Measurements from ENCODE around the gene MUC3A. TPM values are rescaled to one million over a fixed set of nuclear protein-coding genes. Genes with fewer than 3 reads are reported as not detected.

Gene MUC3A
- total RNA-seq, 3 donors from 2014 or later = under 0.01 to 0.29 (median 0.16) TPM

- DNase-seq (ENCODE audit: low spot score in 2 of 2) = no peak
- intact Hi-C loops (cut with DNase I; ENCODE audit: low total_unique reads) = no loop called here
- H3K4me3 ChIP-seq = no peak overlapping the region
- H3K27me3 ChIP-seq = peaks cover 0 to 23% of the 10 kb centered on the region in 2 donors
- no peaks in the 10 kb centered on the region for H3K9me3 ChIP-seq
- TF ChIP-seq CTCF (IDR thresholded peaks at IDR 0.05) (no peak), POLR2AphosphoS5 (IDR thresholded peaks at IDR 0.05) (no peak)
- no peaks in the 10 kb centered on the region for H3K4me1 ChIP-seq
- no peak overlapping the region for H3K27ac ChIP-seq
- no peaks in the 10 kb centered on the region for H3K36me3 ChIP-seq
Observed at GRCh38 chr7:100949933-100950443, 654 bp downstream of the MUC3A start.

GRCh38 chr7:100951172-100951571 is 1.8 kb downstream of the MUC3A start:
- Histone ChIP-seq H3K27ac (no peak overlapping the region), H3K9me3 (no peaks in the 10 kb centered on the region), H3K4me1 (no peaks in the 10 kb centered on the region), H3K4me3 (no peak overlapping the region), H3K36me3 (no peaks in the 10 kb centered on the region), H3K27me3 (peaks cover 0 to 23% of the 10 kb centered on the region in 2 donors)
- intact Hi-C loops (cut with DNase I; ENCODE audit: low total_unique reads) = no loop called here
- no peak for DNase-seq (ENCODE audit: low spot score in 2 of 2)
- no peak for TF ChIP-seq CTCF (IDR thresholded peaks at IDR 0.05)
- no peak for TF ChIP-seq POLR2AphosphoS5 (IDR thresholded peaks at IDR 0.05)
- TF ChIP-seq POLR2A (IDR thresholded peaks at IDR 0.05) = no peak

- no peak for DNase-seq (ENCODE audit: low spot score in 2 of 2)
- no peak overlapping the region for H3K4me3 ChIP-seq
- H3K9me3 ChIP-seq = no peaks in the 10 kb centered on the region
- TF ChIP-seq CTCF (IDR thresholded peaks at IDR 0.05) (no peak), POLR2A (IDR thresholded peaks at IDR 0.05) (no peak), POLR2AphosphoS5 (IDR thresholded peaks at IDR 0.05) (no peak)
- H3K4me1 ChIP-seq = no peaks in the 10 kb centered on the region
- H3K36me3 ChIP-seq = no peaks in the 10 kb centered on the region
- peaks cover 0 to 23% of the 10 kb centered on the region in 2 donors for H3K27me3 ChIP-seq
- intact Hi-C loops (cut with DNase I; ENCODE audit: low total_unique reads) = no loop called here
- H3K27ac ChIP-seq = no peak overlapping the region
Observed at GRCh38 chr7:100951888-100952560, 2.7 kb downstream of the MUC3A start.

GRCh38 chr7:100952641-100953040 is 3.3 kb downstream of the MUC3A start:
- no peak for TF ChIP-seq POLR2A (IDR thresholded peaks at IDR 0.05)
- TF ChIP-seq POLR2AphosphoS5 (IDR thresholded peaks at IDR 0.05) = no peak
- no peak for TF ChIP-seq CTCF (IDR thresholded peaks at IDR 0.05)
- Histone ChIP-seq H3K36me3 (no peaks in the 10 kb centered on the region), H3K27ac (no peak overlapping the region), H3K4me3 (no peak overlapping the region), H3K27me3 (peaks cover 0 to 23% of the 10 kb centered on the region in 2 donors), H3K4me1 (no peaks in the 10 kb centered on the region), H3K9me3 (no peaks in the 10 kb centered on the region)
- no peak for DNase-seq (ENCODE audit: low spot score in 2 of 2)
- intact Hi-C loops (cut with DNase I; ENCODE audit: low total_unique reads) = no loop called here

GRCh38 chr7:100957832-100958421 is 8.6 kb downstream of the MUC3A start:
- no peaks in the 10 kb centered on the region for H3K36me3 ChIP-seq
- no peak overlapping the region for H3K4me3 ChIP-seq
- no peak for DNase-seq (ENCODE audit: low spot score in 2 of 2)
- H3K27ac ChIP-seq = no peak overlapping the region
- intact Hi-C loops (cut with DNase I; ENCODE audit: low total_unique reads) = no loop called here
- TF ChIP-seq POLR2AphosphoS5 (IDR thresholded peaks at IDR 0.05) (no peak), POLR2A (IDR thresholded peaks at IDR 0.05) (no peak), CTCF (IDR thresholded peaks at IDR 0.05) (no peak)
- H3K27me3 ChIP-seq = peaks cover 0 to 24% of the 10 kb centered on the region in 2 donors
- H3K4me1 ChIP-seq = no peaks in the 10 kb centered on the region
- no peaks in the 10 kb centered on the region for H3K9me3 ChIP-seq
